NCI-H1105 treated with DMSO at 0.1 percent for 48 hours (cell line): ENCODE measurements around the gene SETDB2.

Experiments used
- DNase-seq: peaks from one replicate; lab custom pipeline; 2025; lab: John Stamatoyannopoulos, UW

SETDB2 gene

GRCh38 chr13:49435992-49436391, 8.1 kb upstream of the SETDB2 start:
- DNase-seq, result no peak

- peak; percentile 8 for DNase-seq
Observed at GRCh38 chr13:49436890-49437289, 7.2 kb upstream of the SETDB2 start.

- no peak for DNase-seq
Observed at GRCh38 chr13:49437705-49438104, 6.4 kb upstream of the SETDB2 start.

- DNase-seq, result no peak
Observed at GRCh38 chr13:49439609-49440008, 4.5 kb upstream of the SETDB2 start.

GRCh38 chr13:49441312-49441711, 2.8 kb upstream of the SETDB2 start:
- no peak for DNase-seq

GRCh38 chr13:49441846-49442245, 2.2 kb upstream of the SETDB2 start:
- DNase-seq, result no peak

GRCh38 chr13:49443357-49443703, 744 bp upstream of the SETDB2 start:
- peak; percentile 37 for DNase-seq

- peak; percentile 25 for DNase-seq
Observed at GRCh38 chr13:49444524-49445395, 686 bp downstream of the SETDB2 start.

GRCh38 chr13:49446473-49446872, 2.4 kb downstream of the SETDB2 start:
- DNase-seq, result no peak

- no peak for DNase-seq
Observed at GRCh38 chr13:49448753-49449152, 4.7 kb downstream of the SETDB2 start.

GRCh38 chr13:49450105-49450819, 6.2 kb downstream of the SETDB2 start:
- no peak for DNase-seq

GRCh38 chr13:49452725-49453457, 8.8 kb downstream of the SETDB2 start:
- DNase-seq, result no peak

- DNase-seq, result no peak
Observed at GRCh38 chr13:49453465-49453864, 9.4 kb downstream of the SETDB2 start.

GRCh38 chr13:49454388-49455006, 10.4 kb downstream of the SETDB2 start:
- no peak for DNase-seq

GRCh38 chr13:49455007-49455398, 10.9 kb downstream of the SETDB2 start:
- no peak for DNase-seq

GRCh38 chr13:49456156-49456555, 12.1 kb downstream of the SETDB2 start:
- no peak for DNase-seq

GRCh38 chr13:49457221-49457620, 13.1 kb downstream of the SETDB2 start:
- DNase-seq, result no peak

GRCh38 chr13:49459580-49459979, 15.5 kb downstream of the SETDB2 start:
- DNase-seq, result no peak

GRCh38 chr13:49464085-49464484, 20.0 kb downstream of the SETDB2 start:
- no peak for DNase-seq

- DNase-seq, result no peak
Observed at GRCh38 chr13:49464621-49465325, 20.7 kb downstream of the SETDB2 start.

GRCh38 chr13:49466292-49466838, 22.3 kb downstream of the SETDB2 start:
- no peak for DNase-seq
